MM.1S (cell line): ENCODE data around the gene PADI3.

Experiments used
- DNase-seq: peaks from one replicate; pipeline ENCODE4 v3.0.0-alpha.2; 2015
- H2AFZ ChIP-seq: fragments of 300-600 bp; sonication (generic); 2 replicates; pipeline ENCODE4 v1.6.0; 2016; ENCODE audit warnings: antibody characterized with exemption, low read length
- H3F3A ChIP-seq: fragments of 300-600 bp; sonication (generic); 2 replicates; pipeline ENCODE4 v1.6.1; 2016; ENCODE audit warnings: mild to moderate bottlenecking, antibody characterized with exemption, low read length, moderate library complexity, mixed read lengths; ENCODE audit not compliant: insufficient read depth
- H3K27ac ChIP-seq: fragments of 300-600 bp; sonication (generic); 2 replicates; pipeline ENCODE4 v1.5.1; 2016; ENCODE audit warnings: mild to moderate bottlenecking, low read length
- H3K27me3 ChIP-seq: fragments of 300-600 bp; sonication (generic); replicated peaks from 2 replicates; pipeline ENCODE4 v1.6.0; 2016; ENCODE audit warnings: low read length; ENCODE audit not compliant: insufficient read depth
- H3K36me3 ChIP-seq: fragments of 300-600 bp; sonication (generic); replicated peaks from 2 replicates; pipeline ENCODE4 v1.6.1; 2016; ENCODE audit warnings: mild to moderate bottlenecking, low read length, mixed read lengths; ENCODE audit not compliant: insufficient read depth
- H3K4me1 ChIP-seq: fragments of 300-600 bp; sonication (generic); 2 replicates; pipeline ENCODE4 v1.6.1; 2016; ENCODE audit warnings: low read length, mixed read lengths
- H3K4me2 ChIP-seq: fragments of 300-600 bp; sonication (generic); 2 replicates; pipeline ENCODE4 v1.6.0; 2016; ENCODE audit warnings: low read depth, low read length
- H3K4me3 ChIP-seq: fragments of 300-600 bp; sonication (generic); 2 replicates; pipeline ENCODE4 v1.5.1; 2016; ENCODE audit warnings: low read length, mixed read lengths
- H3K79me2 ChIP-seq: fragments of 300-600 bp; sonication (generic); 2 replicates; pipeline ENCODE4 v1.6.1; 2016; ENCODE audit warnings: mixed run types, low read length, mixed read lengths
- H3K9ac ChIP-seq: fragments of 300-600 bp; sonication (generic); 2 replicates; pipeline ENCODE4 v1.6.1; 2016; ENCODE audit warnings: low read length, mixed read lengths
- H3K9me2 ChIP-seq: fragments of 300-600 bp; sonication (generic); replicated peaks from 2 replicates; pipeline ENCODE4 v1.6.1; 2016; ENCODE audit warnings: mild to moderate bottlenecking, low read length, mixed read lengths; ENCODE audit not compliant: insufficient read depth
- H3K9me3 ChIP-seq: fragments of 300-600 bp; sonication (generic); replicated peaks from 2 replicates; pipeline ENCODE4 v1.6.1; 2016; ENCODE audit warnings: mild to moderate bottlenecking, low read length, mixed read lengths; ENCODE audit not compliant: insufficient read depth
- H4K20me1 ChIP-seq: fragments of 300-600 bp; sonication (generic); 2 replicates; pipeline ENCODE4 v1.6.1; 2016; ENCODE audit warnings: mild to moderate bottlenecking, low read length, moderate library complexity, mixed read lengths; ENCODE audit not compliant: insufficient read depth
- EZH2 ChIP-seq: fragments of 300-600 bp; sonication (generic); optimal IDR thresholded peaks from 2 replicates; pipeline ENCODE3; 2017; ENCODE audit warnings: low read depth, mild to moderate bottlenecking, antibody characterized with exemption, low read length, mixed read lengths
- EZH2phosphoT487 ChIP-seq: fragments of 300-600 bp; sonication (generic); IDR thresholded peaks from 2 replicates; pipeline ENCODE4 v1.6.1; 2018; ENCODE audit warnings: antibody characterized with exemption, low read length
- TF ChIP-seq, protein P1 (sequence below): fragments of 300-600 bp; sonication (generic); IDR thresholded peaks from 2 replicates; pipeline ENCODE4 v1.5.1; 2016; ENCODE audit warnings: antibody characterized with exemption, low read length, mixed read lengths

The PADI3 gene

DNA sequence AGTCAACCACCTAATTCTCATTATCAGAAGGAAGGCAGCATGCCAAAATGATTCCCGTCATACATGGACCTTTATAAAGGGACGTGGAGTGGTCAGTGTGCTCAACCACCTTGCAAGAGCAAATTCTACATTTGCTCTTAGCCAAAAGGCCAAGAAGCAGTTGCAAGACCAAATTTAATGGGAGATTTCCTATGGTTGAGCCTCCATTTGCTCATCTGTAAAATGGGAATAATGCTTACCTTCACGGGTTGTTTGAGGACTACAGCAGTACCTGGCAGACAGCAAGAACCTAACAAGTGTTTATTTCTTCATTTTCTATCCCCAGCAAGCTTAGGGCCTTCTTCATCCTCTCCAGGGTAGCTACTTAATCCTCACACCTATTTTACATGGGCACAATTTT lies 41.7 kb downstream of the PADI3 start:
- Histone ChIP-seq H3K27ac (no peak overlapping the region), H2AFZ (no peak overlapping the region), H3K4me2 (no peak overlapping the region), H3K79me2 (no peaks in the 10 kb centered on the region), H3K4me3 (no peak overlapping the region), H3K4me1 (no peaks in the 10 kb centered on the region), H3F3A (no peaks in the 10 kb centered on the region), H3K27me3 (peaks cover 94% of the 10 kb centered on the region), H3K9me3 (no peaks in the 10 kb centered on the region), H4K20me1 (no peaks in the 10 kb centered on the region), H3K9ac (no peak overlapping the region), H3K36me3 (no peaks in the 10 kb centered on the region), H3K9me2 (no peaks in the 10 kb centered on the region)
- TF ChIP-seq, protein P1, sequence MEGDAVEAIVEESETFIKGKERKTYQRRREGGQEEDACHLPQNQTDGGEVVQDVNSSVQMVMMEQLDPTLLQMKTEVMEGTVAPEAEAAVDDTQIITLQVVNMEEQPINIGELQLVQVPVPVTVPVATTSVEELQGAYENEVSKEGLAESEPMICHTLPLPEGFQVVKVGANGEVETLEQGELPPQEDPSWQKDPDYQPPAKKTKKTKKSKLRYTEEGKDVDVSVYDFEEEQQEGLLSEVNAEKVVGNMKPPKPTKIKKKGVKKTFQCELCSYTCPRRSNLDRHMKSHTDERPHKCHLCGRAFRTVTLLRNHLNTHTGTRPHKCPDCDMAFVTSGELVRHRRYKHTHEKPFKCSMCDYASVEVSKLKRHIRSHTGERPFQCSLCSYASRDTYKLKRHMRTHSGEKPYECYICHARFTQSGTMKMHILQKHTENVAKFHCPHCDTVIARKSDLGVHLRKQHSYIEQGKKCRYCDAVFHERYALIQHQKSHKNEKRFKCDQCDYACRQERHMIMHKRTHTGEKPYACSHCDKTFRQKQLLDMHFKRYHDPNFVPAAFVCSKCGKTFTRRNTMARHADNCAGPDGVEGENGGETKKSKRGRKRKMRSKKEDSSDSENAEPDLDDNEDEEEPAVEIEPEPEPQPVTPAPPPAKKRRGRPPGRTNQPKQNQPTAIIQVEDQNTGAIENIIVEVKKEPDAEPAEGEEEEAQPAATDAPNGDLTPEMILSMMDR, result no peak
- no peak for TF ChIP-seq EZH2phosphoT487
- DNase-seq, result no peak

DNA sequence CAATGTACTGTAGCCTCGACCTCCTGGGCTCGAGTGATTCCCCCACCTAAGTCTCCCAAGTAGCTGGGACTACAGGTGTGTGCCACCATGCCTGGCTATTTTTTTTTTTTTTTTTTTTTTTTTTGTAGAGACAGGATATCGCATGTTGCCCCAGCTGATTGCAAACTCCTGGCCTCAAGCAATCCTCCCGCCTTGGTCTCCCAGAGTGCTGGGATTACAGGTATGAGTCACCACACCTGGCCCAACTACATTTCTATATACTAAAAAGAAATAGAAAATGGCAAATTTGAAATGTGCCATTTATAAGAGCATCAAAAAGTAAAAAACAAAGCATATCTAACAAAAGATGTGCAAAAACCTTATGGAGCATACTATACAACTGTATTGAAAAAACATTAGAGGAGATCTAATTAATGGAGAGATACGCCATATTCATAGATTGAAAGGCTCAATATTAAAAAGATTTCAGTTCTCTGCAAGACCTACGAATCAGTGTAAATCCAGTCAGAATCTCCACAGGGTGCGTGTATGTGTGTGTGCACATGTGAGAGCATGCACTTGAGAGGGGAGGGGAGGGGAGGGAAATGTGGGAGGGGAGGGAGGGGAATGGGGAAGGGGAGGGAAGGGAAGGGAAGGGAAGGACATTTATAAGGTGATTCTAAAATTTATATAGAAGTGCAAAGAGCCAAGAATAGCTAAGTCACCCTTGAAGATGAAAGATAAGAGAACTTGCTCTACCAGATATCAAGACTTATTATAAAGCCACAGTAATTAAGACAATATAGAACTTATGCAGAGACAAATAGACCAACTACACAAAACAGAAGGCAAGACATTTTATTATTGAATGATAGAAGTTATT lies 43.6 kb downstream of the PADI3 start:
- Histone ChIP-seq H3K27ac (no peak overlapping the region), H3K4me3 (no peak overlapping the region), H3K36me3 (no peaks in the 10 kb centered on the region), H3K27me3 (peaks cover 94% of the 10 kb centered on the region), H3F3A (no peaks in the 10 kb centered on the region), H3K9ac (no peak overlapping the region), H3K4me1 (no peaks in the 10 kb centered on the region), H3K9me3 (no peaks in the 10 kb centered on the region), H3K9me2 (no peaks in the 10 kb centered on the region), H2AFZ (no peak overlapping the region), H4K20me1 (no peaks in the 10 kb centered on the region), H3K79me2 (no peaks in the 10 kb centered on the region), H3K4me2 (no peak overlapping the region)
- TF ChIP-seq, protein P1, result no peak
- TF ChIP-seq EZH2 (no peak), EZH2phosphoT487 (no peak)
- no peak for DNase-seq

DNA sequence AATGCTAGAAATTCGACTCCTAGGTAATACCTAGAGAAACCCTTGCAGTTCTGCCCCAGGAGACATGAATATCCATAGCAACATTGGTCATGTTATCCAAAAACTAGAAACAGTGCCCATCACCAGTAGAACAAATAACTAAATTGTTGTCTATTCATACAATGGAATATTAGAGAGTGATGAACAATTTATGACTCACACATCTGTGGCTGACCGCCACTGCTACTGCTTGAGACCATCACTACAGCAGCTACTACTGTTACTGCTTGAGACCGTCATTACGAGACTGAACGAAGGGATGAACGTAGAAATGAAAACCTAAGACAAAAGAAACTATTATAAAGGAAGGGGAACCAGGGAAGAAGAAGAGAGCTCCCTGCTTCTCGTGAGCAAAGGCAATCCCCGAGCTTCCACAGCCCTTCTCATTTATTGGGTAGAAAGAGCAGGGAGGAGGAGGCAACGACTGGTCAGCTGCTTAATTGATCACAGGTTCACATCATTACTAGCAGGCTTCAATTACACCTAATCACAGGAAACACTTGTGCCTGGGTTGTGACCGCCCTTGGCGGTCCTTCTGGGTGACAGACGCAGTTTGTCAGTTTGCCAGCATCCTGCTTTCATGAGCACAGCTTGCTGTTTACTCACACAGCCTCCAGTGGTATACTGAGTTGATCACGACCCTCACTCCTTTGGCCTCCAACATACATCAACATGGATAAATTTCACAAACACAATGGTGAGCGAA lies 45.0 kb downstream of the PADI3 start:
- H3K36me3 ChIP-seq, result no peaks in the 10 kb centered on the region
- no peak overlapping the region for H2AFZ ChIP-seq
- H3K4me3 ChIP-seq, result no peak overlapping the region
- TF ChIP-seq EZH2, result no peak
- no peak for TF ChIP-seq EZH2phosphoT487
- TF ChIP-seq, protein P1, result no peak
- no peak overlapping the region for H3K4me2 ChIP-seq
- H3K27me3 ChIP-seq, result peaks cover 96% of the 10 kb centered on the region
- no peaks in the 10 kb centered on the region for H3K79me2 ChIP-seq
- no peaks in the 10 kb centered on the region for H3K4me1 ChIP-seq
- no peak for DNase-seq
- no peaks in the 10 kb centered on the region for H4K20me1 ChIP-seq
- H3K9me2 ChIP-seq, result no peaks in the 10 kb centered on the region
- H3K9ac ChIP-seq, result no peak overlapping the region
- no peak overlapping the region for H3K27ac ChIP-seq
- no peaks in the 10 kb centered on the region for H3F3A ChIP-seq
- H3K9me3 ChIP-seq, result no peaks in the 10 kb centered on the region
